ENCODE data around the gene DGCR8.

Gene DGCR8

GRCh38 chr22:20043057-20043996 is 36.7 kb upstream of the DGCR8 start:
- no peak for ATAC-seq (ENCODE audit: insufficient read depth, low read depth)
- Histone ChIP-seq H3K4me2 (ENCODE audit: insufficient read depth, low read length) (no peak overlapping the region), H4K20me1 (ENCODE audit: insufficient read depth, low read length) (0 out of 2 replicates have a peak, but pooled peaks cover 2% of the 10 kb centered on the region), H3K27ac (ENCODE audit: low read length) (no peak overlapping the region), H3K27me3 (ENCODE audit: insufficient read depth, low read length, poor library complexity) (no peaks in the 10 kb centered on the region), H3K9ac (ENCODE audit: low read depth, low read length) (no peak overlapping the region), H3K4me3 (ENCODE audit: low read depth in 1 of 2, low read length in 2 of 2) (no peak overlapping the region), H3K4me1 (ENCODE audit: insufficient read depth, low read length) (no peaks in the 10 kb centered on the region), H3K79me2 (ENCODE audit: insufficient read depth, low read length) (no peaks in the 10 kb centered on the region), H2AFZ (ENCODE audit: low read depth, low read length) (no peak overlapping the region), H3K9me3 (ENCODE audit: insufficient read depth, low read length, severe bottlenecking) (peaks cover 4% of the 10 kb centered on the region), H3K36me3 (ENCODE audit: insufficient read depth, low read length) (peaks cover 61% of the 10 kb centered on the region)
- TF ChIP-seq CTCF (IDR thresholded peaks at IDR 0.05; ENCODE audit: borderline replicate concordance, extremely low read depth, low read length, poor library complexity, severe bottlenecking) = no peak
- TF ChIP-seq EZH2 (IDR thresholded peaks at IDR 0.05; ENCODE audit: borderline replicate concordance, low read depth, low read length, severe bottlenecking) = no peak
- no peak for DNase-seq

GRCh38 chr22:20043997-20044342 is 36.1 kb upstream of the DGCR8 start:
- H3K4me2 ChIP-seq (ENCODE audit: insufficient read depth, low read length) = no peak overlapping the region
- H2AFZ ChIP-seq (ENCODE audit: low read depth, low read length) = no peak overlapping the region
- H4K20me1 ChIP-seq (ENCODE audit: insufficient read depth, low read length) = no peaks in the 10 kb centered on the region
- no peak overlapping the region for H3K4me3 ChIP-seq (ENCODE audit: low read depth in 1 of 2, low read length in 2 of 2)
- no peaks in the 10 kb centered on the region for H3K79me2 ChIP-seq (ENCODE audit: insufficient read depth, low read length)
- H3K36me3 ChIP-seq (ENCODE audit: insufficient read depth, low read length) = peaks cover 63% of the 10 kb centered on the region
- no peak overlapping the region for H3K27ac ChIP-seq (ENCODE audit: low read length)
- H3K9ac ChIP-seq (ENCODE audit: low read depth, low read length) = no peak overlapping the region
- no peak for ATAC-seq (ENCODE audit: insufficient read depth, low read depth)
- peaks cover 4% of the 10 kb centered on the region for H3K9me3 ChIP-seq (ENCODE audit: insufficient read depth, low read length, severe bottlenecking)
- no peaks in the 10 kb centered on the region for H3K27me3 ChIP-seq (ENCODE audit: insufficient read depth, low read length, poor library complexity)
- DNase-seq = no peak
- H3K4me1 ChIP-seq (ENCODE audit: insufficient read depth, low read length) = no peaks in the 10 kb centered on the region
- TF ChIP-seq CTCF (IDR thresholded peaks at IDR 0.05; ENCODE audit: borderline replicate concordance, extremely low read depth, low read length, poor library complexity, severe bottlenecking) (no peak), EZH2 (IDR thresholded peaks at IDR 0.05; ENCODE audit: borderline replicate concordance, low read depth, low read length, severe bottlenecking) (no peak)

GRCh38 chr22:20044495-20045151 is 35.4 kb upstream of the DGCR8 start:
- TF ChIP-seq EZH2 (IDR thresholded peaks at IDR 0.05; ENCODE audit: borderline replicate concordance, low read depth, low read length, severe bottlenecking) (no peak), CTCF (IDR thresholded peaks at IDR 0.05; ENCODE audit: borderline replicate concordance, extremely low read depth, low read length, poor library complexity, severe bottlenecking) (no peak)
- ATAC-seq (ENCODE audit: insufficient read depth, low read depth) (no peak), DNase-seq (no peak)
- Histone ChIP-seq H4K20me1 (ENCODE audit: insufficient read depth, low read length) (no peaks in the 10 kb centered on the region), H3K9ac (ENCODE audit: low read depth, low read length) (no peak overlapping the region), H3K9me3 (ENCODE audit: insufficient read depth, low read length, severe bottlenecking) (peaks cover 4% of the 10 kb centered on the region), H3K79me2 (ENCODE audit: insufficient read depth, low read length) (no peaks in the 10 kb centered on the region), H3K4me3 (ENCODE audit: low read depth in 1 of 2, low read length in 2 of 2) (no peak overlapping the region), H2AFZ (ENCODE audit: low read depth, low read length) (no peak overlapping the region), H3K27ac (ENCODE audit: low read length) (no peak overlapping the region), H3K36me3 (ENCODE audit: insufficient read depth, low read length) (peaks cover 64% of the 10 kb centered on the region), H3K4me1 (ENCODE audit: insufficient read depth, low read length) (no peaks in the 10 kb centered on the region), H3K4me2 (ENCODE audit: insufficient read depth, low read length) (no peak overlapping the region), H3K27me3 (ENCODE audit: insufficient read depth, low read length, poor library complexity) (no peaks in the 10 kb centered on the region)
